ENCODE results near the gene MICU2.
"Not testable (repeated sequence)": the region's sequence is repeated elsewhere in the genome, so short reads cannot be mapped to it uniquely, and the experiment has no call there.

The MICU2 gene

GRCh38 chr13:21594715-21595545, 9.0 kb downstream of the MICU2 start:
- DNase-seq (ENCODE audit: low spot score), result no peak

DNA sequence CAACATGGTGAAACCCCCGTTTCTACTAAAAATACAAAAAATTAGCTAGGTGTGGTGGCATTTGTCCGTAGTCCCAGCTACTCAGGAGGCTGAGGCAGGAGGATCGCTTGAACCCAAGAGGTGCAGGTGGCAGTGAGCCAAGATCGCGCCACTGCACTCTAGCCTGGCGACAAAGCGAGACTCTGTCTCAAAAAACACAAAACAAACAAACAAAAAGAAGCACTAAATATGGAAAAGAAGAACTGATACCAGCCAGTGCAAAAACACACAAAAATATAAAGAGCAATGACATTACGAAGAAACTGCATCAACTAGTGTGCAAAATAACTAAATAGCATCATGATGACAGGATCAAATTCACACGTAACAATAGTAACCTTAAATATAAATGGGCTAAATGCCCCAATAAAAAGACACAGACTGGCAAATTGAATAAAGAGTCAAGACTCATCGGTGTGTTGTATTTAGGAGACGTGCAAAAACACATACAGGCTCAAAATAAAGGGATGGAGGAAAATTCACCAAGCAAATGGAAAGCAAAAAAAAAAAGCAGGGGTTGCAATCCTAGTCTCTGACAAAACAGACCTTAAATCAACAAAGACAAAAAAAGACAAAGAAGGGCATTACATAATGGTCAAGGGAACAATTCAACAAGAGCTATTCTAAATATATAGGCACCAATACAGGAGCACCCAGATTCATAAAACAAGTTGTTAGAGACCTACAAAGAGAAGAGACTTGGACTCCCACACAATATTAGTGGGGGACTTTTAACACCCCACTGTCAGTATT, 13.1 kb downstream of the MICU2 start:
- not testable (repeated sequence) for DNase-seq (ENCODE audit: low spot score)

DNA sequence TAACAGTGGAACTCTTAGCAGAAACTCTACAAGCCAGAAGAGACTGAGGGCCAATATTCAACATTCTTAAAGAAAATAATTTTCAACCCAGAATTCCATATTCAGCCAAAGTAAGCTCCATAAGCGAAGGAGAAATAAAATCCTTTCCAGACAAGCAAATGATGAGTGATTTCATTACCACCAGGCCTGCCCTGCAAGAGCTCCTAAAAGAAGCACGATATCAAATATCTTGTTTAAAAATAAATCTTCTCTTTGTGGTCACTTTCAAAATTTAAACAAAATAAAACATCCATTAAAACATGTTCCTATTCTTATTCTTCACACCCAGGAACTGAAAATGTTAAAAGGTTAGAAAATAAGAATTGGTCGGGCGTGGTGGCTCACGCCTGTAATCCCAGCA, 13.7 kb downstream of the MICU2 start:
- no peak for DNase-seq (ENCODE audit: low spot score)

DNA sequence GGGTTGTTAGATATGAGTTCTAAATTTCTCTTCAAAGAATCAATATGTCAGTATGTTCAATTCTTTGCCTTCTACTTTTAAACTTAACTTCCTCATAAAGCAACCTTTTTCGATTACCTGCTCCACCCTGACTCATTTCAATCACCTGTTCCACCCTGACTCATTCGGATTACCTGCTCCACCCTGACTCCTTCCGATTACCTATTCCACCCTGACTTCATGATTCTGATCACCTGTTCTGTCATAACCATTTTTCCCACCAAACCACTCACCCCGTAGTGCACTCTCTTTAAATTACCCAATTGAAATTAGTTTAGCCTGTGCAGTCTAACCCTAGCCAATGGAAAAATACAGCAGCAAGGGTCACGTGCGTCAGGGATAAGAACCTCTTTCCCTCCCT, 14.5 kb downstream of the MICU2 start:
- DNase-seq (ENCODE audit: low spot score), result not testable (repeated sequence)

DNA sequence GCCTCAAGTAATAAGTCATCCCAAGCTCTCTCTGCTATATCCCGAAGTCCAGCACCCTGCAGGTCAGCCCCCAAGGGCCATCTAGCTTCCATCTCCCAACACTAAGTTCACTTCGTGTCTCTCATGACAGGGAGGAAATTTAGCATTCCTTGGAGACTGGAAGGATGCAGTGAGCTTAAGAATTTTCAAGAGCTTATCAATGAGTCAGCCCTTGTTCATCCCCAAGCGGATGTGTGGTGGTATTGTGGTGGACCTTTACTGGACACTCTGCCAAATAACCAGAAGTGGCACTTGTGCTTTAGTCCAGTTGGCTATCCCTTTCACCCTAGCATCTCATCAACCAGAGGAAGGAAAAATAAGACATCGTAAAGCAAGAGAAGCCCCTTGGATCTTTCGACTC, 15.6 kb downstream of the MICU2 start:
- DNase-seq (ENCODE audit: low spot score), result not testable (repeated sequence)

GRCh38 chr13:21584973-21585592, 18.9 kb downstream of the MICU2 start:
- DNase-seq (ENCODE audit: low spot score), result no peak

DNA sequence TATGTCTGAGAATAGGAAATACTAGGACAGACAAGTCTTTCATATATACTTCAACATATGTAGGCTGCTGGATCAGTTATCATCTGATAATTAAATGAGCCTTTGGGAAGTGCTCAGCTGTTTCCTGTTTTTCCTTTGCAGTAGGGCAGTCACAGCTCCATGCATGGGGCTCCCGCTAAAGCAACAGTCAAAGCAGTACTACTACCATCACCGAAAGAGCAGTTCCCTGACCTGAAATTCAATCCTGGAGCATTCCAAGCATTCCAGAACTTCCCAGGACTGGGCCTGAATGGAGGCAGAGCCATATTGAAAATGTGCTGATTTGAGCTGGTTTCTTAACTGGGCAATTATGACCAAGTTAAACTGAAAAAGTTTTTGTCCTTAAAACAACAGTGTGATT, 20.5 kb downstream of the MICU2 start:
- DNase-seq (ENCODE audit: low spot score), result no peak

GRCh38 chr13:21580736-21581135, 23.2 kb downstream of the MICU2 start:
- no peak for DNase-seq (ENCODE audit: low spot score)

- no peak for DNase-seq (ENCODE audit: low spot score)
These were observed 24.1 kb downstream of the MICU2 start for GRCh38 chr13:21579754-21580316.

GRCh38 chr13:21578748-21579147, 25.2 kb downstream of the MICU2 start:
- no peak for DNase-seq (ENCODE audit: low spot score)

- no peak for DNase-seq (ENCODE audit: low spot score)
These were observed 27.5 kb downstream of the MICU2 start for GRCh38 chr13:21576426-21576825.

DNA sequence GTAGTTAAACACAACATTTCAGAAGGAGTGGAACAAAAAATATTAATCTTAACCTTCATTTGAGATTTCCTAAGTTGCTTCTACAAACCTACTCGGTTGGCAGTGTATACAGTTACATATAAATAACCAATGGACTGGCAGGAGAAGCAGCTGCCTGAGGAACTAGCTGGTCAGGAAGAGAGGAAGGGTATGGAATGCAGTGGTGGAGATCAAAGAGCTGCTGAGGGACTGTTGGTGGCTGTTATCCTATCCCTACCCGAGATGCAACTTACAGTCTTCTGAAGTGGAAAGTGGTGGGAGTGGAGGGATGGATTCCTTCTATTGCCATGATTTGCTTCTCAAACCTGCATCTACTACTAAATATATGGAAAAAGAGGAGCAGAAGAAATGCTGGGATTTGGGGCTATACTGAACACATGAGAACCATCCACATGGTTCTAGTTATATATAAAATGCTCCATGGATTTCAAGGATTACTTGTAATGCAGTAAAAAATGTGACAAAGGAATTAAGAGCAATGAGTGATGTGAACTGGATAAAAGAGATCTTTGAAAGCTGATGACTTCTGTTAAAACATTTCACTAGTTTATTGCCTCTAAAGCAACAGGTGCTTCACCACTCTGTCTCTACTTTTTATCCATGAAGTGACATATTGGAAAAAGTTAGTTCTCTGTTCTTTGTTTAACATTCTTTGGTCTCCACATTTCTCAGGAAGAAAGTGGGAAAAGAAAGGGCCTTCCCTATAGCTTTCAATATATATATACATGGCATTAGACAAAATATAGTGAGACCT, 29.9 kb downstream of the MICU2 start:
- no peak for DNase-seq (ENCODE audit: low spot score)

- no peak for DNase-seq (ENCODE audit: low spot score)
These were observed 34.3 kb downstream of the MICU2 start for GRCh38 chr13:21569686-21570085.

GRCh38 chr13:21568854-21569253, 35.1 kb downstream of the MICU2 start:
- peak; percentile 11 for DNase-seq (ENCODE audit: low spot score)

GRCh38 chr13:21567714-21568113, 36.3 kb downstream of the MICU2 start:
- no peak for DNase-seq (ENCODE audit: low spot score)

- DNase-seq (ENCODE audit: low spot score), result peak; percentile 24
These were observed 46.0 kb downstream of the MICU2 start for GRCh38 chr13:21557995-21558394.

DNA sequence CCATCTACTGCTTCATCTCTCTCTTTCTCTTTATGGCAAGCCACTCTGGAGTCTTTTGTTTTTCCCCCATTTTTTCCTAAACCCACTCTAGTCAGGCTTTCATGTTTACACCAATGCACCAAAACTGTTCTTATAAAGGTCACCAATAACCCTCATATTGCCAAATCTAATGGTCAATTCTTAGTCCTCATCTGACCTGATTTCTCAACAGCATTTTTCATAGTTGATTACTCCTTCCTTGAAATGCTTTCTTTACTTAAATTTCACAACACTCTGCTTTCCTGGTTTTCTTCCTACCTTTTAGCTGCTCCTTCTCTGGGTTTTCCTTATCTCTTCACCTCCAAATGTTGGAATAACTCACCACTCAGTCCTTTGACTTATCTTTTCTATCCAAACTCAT, 47.9 kb downstream of the MICU2 start:
- DNase-seq (ENCODE audit: low spot score), result no peak

DNA sequence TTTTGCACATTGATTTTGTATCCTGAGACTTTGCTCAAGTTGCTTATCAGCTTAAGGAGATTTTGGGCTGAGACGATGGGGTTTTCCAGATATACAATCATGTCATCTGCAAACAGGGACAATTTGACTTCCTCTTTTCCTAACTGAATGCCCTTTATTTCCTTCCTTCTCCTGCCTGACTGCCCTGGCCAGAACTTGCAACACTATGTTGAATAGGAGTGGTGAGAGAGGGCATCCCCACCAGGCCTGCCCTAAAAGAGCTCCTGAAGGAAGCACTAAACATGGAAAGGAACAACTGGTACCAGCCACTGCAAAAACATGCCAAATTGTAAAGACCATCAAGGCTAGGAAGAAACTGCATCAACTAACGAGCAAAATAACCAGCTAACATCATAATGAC, 50.7 kb downstream of the MICU2 start:
- not testable (repeated sequence) for DNase-seq (ENCODE audit: low spot score)

GRCh38 chr13:21550918-21551317, 53.1 kb downstream of the MICU2 start:
- no peak for DNase-seq (ENCODE audit: low spot score)

- DNase-seq (ENCODE audit: low spot score), result no peak
These were observed 54.3 kb downstream of the MICU2 start for GRCh38 chr13:21549633-21550032.

GRCh38 chr13:21548577-21548976, 55.4 kb downstream of the MICU2 start:
- no peak for DNase-seq (ENCODE audit: low spot score)

GRCh38 chr13:21546372-21546771, 57.6 kb downstream of the MICU2 start:
- DNase-seq (ENCODE audit: low spot score), result no peak
